ENCODE measurements around the gene CALHM6.

- TF ChIP-seq CTCF (IDR thresholded peaks at IDR 0.05) (no peak), MAX (CRISPR knock-in tag; IDR thresholded peaks at IDR 0.05) (peak; percentile 99), FOXJ3 (CRISPR knock-in tag; IDR thresholded peaks at IDR 0.05; ENCODE audit: borderline replicate concordance) (no peak), TP53 (CRISPR knock-in tag; IDR thresholded peaks at IDR 0.05) (peak; percentile 96), GABPB1 (CRISPR knock-in tag; IDR thresholded peaks at IDR 0.05) (no peak), ZBTB43 (CRISPR knock-in tag; IDR thresholded peaks at IDR 0.05) (peak; percentile 94), STAT6 (CRISPR knock-in tag; conservative IDR thresholded peaks at IDR 0.05; ENCODE audit: low read depth) (peak; percentile 78; the same call in 1 of the 2 replicates), FOXP1 (CRISPR knock-in tag; IDR thresholded peaks at IDR 0.05; ENCODE audit: borderline replicate concordance) (peak; percentile 99), ZNF263 (CRISPR knock-in tag; IDR thresholded peaks at IDR 0.05; ENCODE audit: low read depth) (peak; percentile 77), TCF7 (CRISPR knock-in tag; IDR thresholded peaks at IDR 0.05; ENCODE audit: low read depth) (peak; percentile 93; the same call in 1 of the 2 replicates), ZNF138 (CRISPR knock-in tag; conservative IDR thresholded peaks at IDR 0.05) (peak; percentile 92; the same call in 1 of the 2 replicates), ZNF416 (CRISPR knock-in tag; IDR thresholded peaks at IDR 0.05) (no peak), E2F4 (CRISPR knock-in tag; IDR thresholded peaks at IDR 0.05; ENCODE audit: borderline replicate concordance, low read depth) (peak; percentile 58; the same call in 1 of the 2 replicates), SMAD4 (CRISPR knock-in tag; IDR thresholded peaks at IDR 0.05) (no peak)
Observed at GRCh38 chr6:116461932-116462885, 1.0 kb downstream of the CALHM6 start.
